WTC11 (cell line): ENCODE data around the gene MRPL11. TPM values are rescaled to one million over a fixed set of nuclear protein-coding genes. Genes with fewer than 3 reads are reported as not detected.

Source experiments
- ATAC-seq: fragments of 200-7000 bp; cut with Tn5 transposase; 2 replicates; pipeline ENCODE4 v1.10.0; 2021; ENCODE audit warnings: mild to moderate bottlenecking, moderate library complexity
- CTCF ChIA-PET: fragments of 300-600 bp; sonication (Branson Sonifier 250); formaldehyde crosslinking; loops from one replicate; lab custom pipeline; 2021; ENCODE audit warnings: antibody characterized with exemption; lab: Charles Lee
- POLR2A ChIA-PET: fragments of 350-600 bp; sonication (Branson Sonifier 250); formaldehyde crosslinking; loops from one replicate; lab custom pipeline; 2021; ENCODE audit warnings: antibody characterized with exemption; lab: Charles Lee
- DNase-seq: peaks from one replicate; pipeline ENCODE4 v3.0.0; 2021; ENCODE audit warnings: low spot score
- H3K27ac Mint-ChIP-seq: 2 replicates; pipeline ENCODE4 v1.8.0; 2021; ENCODE audit warnings: mixed read lengths
- H3K27me3 Mint-ChIP-seq: 2 replicates; pipeline ENCODE4 v1.8.0; 2021; ENCODE audit warnings: low read depth, mild to moderate bottlenecking, moderate library complexity, mixed read lengths
- H3K36me3 Mint-ChIP-seq: 2 replicates; pipeline ENCODE4 v1.8.0; 2021; ENCODE audit warnings: mixed read lengths
- H3K4me1 Mint-ChIP-seq: 2 replicates; pipeline ENCODE4 v1.8.0; 2022; ENCODE audit warnings: mixed read lengths
- H3K4me3 Mint-ChIP-seq: 2 replicates; pipeline ENCODE4 v1.8.0; 2021; ENCODE audit warnings: mild to moderate bottlenecking, moderate library complexity, mixed read lengths
- H3K9me3 Mint-ChIP-seq: 2 replicates; pipeline ENCODE4 v1.8.0; 2021; ENCODE audit warnings: mixed read lengths
- AR ChIP-seq: fragments of 250-450 bp; sonication (Bioruptor Pico); IDR thresholded peaks from 2 replicates; pipeline ENCODE4 v1.9.0; 2021; ENCODE audit warnings: mild to moderate bottlenecking
- ATF3 ChIP-seq: sonication (generic); formaldehyde crosslinking; conservative IDR thresholded peaks from 2 replicates; pipeline ENCODE4 v1.8.1; 2022; ENCODE audit warnings: mild to moderate bottlenecking, missing genetic modification reagents
- CBFB ChIP-seq: sonication (generic); formaldehyde crosslinking; IDR thresholded peaks from 2 replicates; pipeline ENCODE4 v1.8.1; 2022; ENCODE audit warnings: mild to moderate bottlenecking, low read depth, missing genetic modification reagents
- CTCF ChIP-seq: fragments of 200-600 bp; IDR thresholded peaks from 2 replicates; pipeline ENCODE4 v1.8.0; 2022; ENCODE audit warnings: antibody characterized with exemption
- FOXP1 ChIP-seq: sonication (generic); formaldehyde crosslinking; IDR thresholded peaks from 2 replicates; pipeline ENCODE4 v1.8.0; 2022; ENCODE audit warnings: missing genetic modification reagents, mild to moderate bottlenecking, moderate library complexity, borderline replicate concordance
- FOXP4 ChIP-seq: sonication (generic); formaldehyde crosslinking; IDR thresholded peaks from 2 replicates; pipeline ENCODE4 v1.8.0; 2022; ENCODE audit warnings: mild to moderate bottlenecking, missing genetic modification reagents
- IRF1 ChIP-seq: sonication (generic); formaldehyde crosslinking; IDR thresholded peaks from 2 replicates; pipeline ENCODE4 v1.8.0; 2023; ENCODE audit warnings: missing genetic modification reagents
- MAX ChIP-seq: sonication (generic); formaldehyde crosslinking; IDR thresholded peaks from 2 replicates; pipeline ENCODE4 v1.8.0; 2022; ENCODE audit warnings: mild to moderate bottlenecking, missing genetic modification reagents
- NR1H2 ChIP-seq: sonication (generic); formaldehyde crosslinking; IDR thresholded peaks from 2 replicates; pipeline ENCODE4 v1.9.0; 2021; ENCODE audit warnings: mild to moderate bottlenecking, moderate library complexity, missing genetic modification reagents
- ZBTB43 ChIP-seq: sonication (generic); formaldehyde crosslinking; IDR thresholded peaks from 2 replicates; pipeline ENCODE4 v1.8.1; 2023; ENCODE audit warnings: mild to moderate bottlenecking, missing genetic modification reagents
- ZNF121 ChIP-seq: sonication (generic); formaldehyde crosslinking; IDR thresholded peaks from 2 replicates; pipeline ENCODE4 v1.8.0; 2023; ENCODE audit warnings: missing genetic modification reagents
- ZNF263 ChIP-seq: sonication (generic); formaldehyde crosslinking; IDR thresholded peaks from 2 replicates; pipeline ENCODE4 v1.8.1; 2022; ENCODE audit warnings: low read depth, mild to moderate bottlenecking, moderate library complexity, missing genetic modification reagents
- ZNF317 ChIP-seq: sonication (generic); formaldehyde crosslinking; IDR thresholded peaks from 2 replicates; pipeline ENCODE4 v1.8.1; 2023; ENCODE audit warnings: low read depth, mild to moderate bottlenecking, moderate library complexity, missing genetic modification reagents, borderline replicate concordance
- ZNF671 ChIP-seq: fragments of 250-450 bp; sonication (Bioruptor Pico); IDR thresholded peaks from 2 replicates; pipeline ENCODE4 v1.8.0; 2021; ENCODE audit warnings: mild to moderate bottlenecking
- total RNA-seq: library from RNA; stranded (reverse); gene quantifications from 3 replicates; pipeline ENCODE4 v1.2.3, GENCODE V29; 2021

MRPL11 gene
- total RNA-seq, 1 experiment from 2014 or later = 137 TPM

GRCh38 chr11:66391322-66391721 is 47.3 kb downstream of the MRPL11 start (continued):
- TF ChIP-seq IRF1 (CRISPR knock-in tag) = no peak
- TF ChIP-seq NR1H2 (CRISPR knock-in tag) = no peak
- no peak for TF ChIP-seq FOXP1 (CRISPR knock-in tag)
- no peak for TF ChIP-seq AR

GRCh38 chr11:66388780-66389386 is 49.8 kb downstream of the MRPL11 start:
- Mint-ChIP-seq H3K9me3 (no peaks in the 10 kb centered on the region), H3K4me3 (no peak overlapping the region), H3K4me1 (peaks cover 6% of the 10 kb centered on the region; the same call in 1 of the 2 replicates), H3K27ac (no peak overlapping the region), H3K36me3 (no peaks in the 10 kb centered on the region), H3K27me3 (peaks cover 18% of the 10 kb centered on the region)
- ChIA-PET CTCF (interaction anchor here (0.5 to 3.5 kb wide), 47 partner anchors 10 to 872 kb away, joined by 3 to 45 read pairs (median 5); partner anchors contain the start of genes DPP3, MRPL11, NPAS4 and PELI3), POLR2A (interaction anchor here (0.6 to 1.4 kb wide), 6 partner anchors 13 to 271 kb away, joined by 3 to 8 read pairs (median 4); partner anchors contain the start of gene RBM4)
- peak; percentile 89 for DNase-seq
- TF ChIP-seq CTCF (peak; percentile 65; the same call in 1 of the 2 replicates), CBFB (no peak), FOXP4 (CRISPR knock-in tag) (0 out of 2 replicates have a peak, but pooled peaks have one; percentile 23), MAX (peak; percentile 25; the same call in 1 of the 2 replicates)
- peak; percentile 79 for ATAC-seq

- peak overlapping the region; percentile 64 for H3K4me3 Mint-ChIP-seq
- TF ChIP-seq ZNF121 (CRISPR knock-in tag) (peak; percentile 96), CTCF (peak; percentile 79), CBFB (no peak), ATF3 (CRISPR knock-in tag) (no peak), ZNF263 (no peak), ZNF317 (CRISPR knock-in tag) (no peak), ZBTB43 (CRISPR knock-in tag) (no peak), ZNF671 (CRISPR knock-in tag) (no peak)
- no peak overlapping the region for H3K27ac Mint-ChIP-seq
- H3K4me1 Mint-ChIP-seq = peaks cover 6% of the 10 kb centered on the region; the same call in 1 of the 2 replicates
- no peaks in the 10 kb centered on the region for H3K36me3 Mint-ChIP-seq
- H3K27me3 Mint-ChIP-seq = peaks cover 13% of the 10 kb centered on the region
- DNase-seq = peak; percentile 95
- H3K9me3 Mint-ChIP-seq = no peaks in the 10 kb centered on the region
- peak; percentile 74 for ATAC-seq
- POLR2A ChIA-PET = interaction anchor here (0.7 to 1.9 kb wide), 4 partner anchors 15 to 94 kb away, joined by 3 to 5 read pairs (median 4); partner anchors contain the start of genes DPP3, MRPL11 and NPAS4
- CTCF ChIA-PET = interaction anchor here (0.5 to 4.0 kb wide), 60 partner anchors 9 to 1068 kb away, joined by 3 to 53 read pairs (median 4); partner anchors contain the start of genes B4GAT1, BBS1, BRMS1 and CCDC87
Measured at GRCh38 chr11:66386171-66387069, 52.2 kb downstream of the MRPL11 start.
